ENCODE results near the gene BMP8B. TPM values are rescaled to one million over a fixed set of nuclear protein-coding genes. Genes with fewer than 3 reads are reported as not detected.

Gene BMP8B
- polyA plus RNA-seq, 4 donors = 1.9 to 3.8 (median 2.6) TPM

DNA sequence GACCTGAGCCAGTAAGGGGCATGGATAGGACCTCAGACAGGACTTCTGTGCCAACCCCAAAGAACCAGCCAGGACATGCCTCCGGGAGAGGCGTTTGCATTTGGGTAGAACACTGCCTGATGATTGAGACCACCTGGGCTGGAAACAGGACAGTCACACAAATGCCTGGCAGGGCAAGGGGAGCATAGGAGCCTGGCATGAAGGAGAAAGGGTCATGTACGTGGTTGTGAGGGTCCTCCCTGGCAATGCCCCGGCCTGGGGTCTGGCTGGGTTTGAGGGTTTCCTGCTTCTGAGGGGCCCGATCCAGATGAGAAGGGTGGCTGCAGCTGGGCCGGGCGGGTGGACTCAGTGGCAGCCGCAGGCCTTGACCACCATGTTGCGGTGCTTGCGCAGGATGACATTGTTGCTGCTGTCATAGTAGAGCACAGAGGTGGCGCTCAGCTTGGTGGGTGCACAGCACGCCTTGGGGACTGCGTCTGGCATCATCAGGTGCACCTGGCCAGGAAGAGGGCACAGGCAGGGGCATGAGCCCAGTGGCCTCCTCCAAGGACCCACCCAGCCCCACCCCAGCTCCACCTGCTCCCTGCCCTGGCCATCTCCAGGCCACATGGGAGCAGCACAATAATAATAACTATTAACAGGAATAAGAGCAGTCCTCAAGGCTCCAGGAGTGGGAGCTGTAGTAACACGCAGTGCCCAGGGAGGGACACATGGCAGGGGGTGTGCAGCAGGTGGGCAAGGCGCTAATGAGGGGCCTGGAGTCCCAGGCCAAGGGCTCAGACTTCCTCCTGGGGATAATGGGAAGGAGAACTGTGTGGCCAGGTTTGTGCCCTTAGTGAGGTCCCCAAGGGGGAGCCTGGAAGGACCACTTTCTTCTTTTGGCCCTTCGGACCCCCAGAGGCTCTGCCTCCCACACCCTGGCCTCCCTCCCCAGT, 28.3 kb downstream of the BMP8B start:
- no peak for DNase-seq (ENCODE audit: low read depth in 4 of 4, low spot score in 3 of 4)

DNA sequence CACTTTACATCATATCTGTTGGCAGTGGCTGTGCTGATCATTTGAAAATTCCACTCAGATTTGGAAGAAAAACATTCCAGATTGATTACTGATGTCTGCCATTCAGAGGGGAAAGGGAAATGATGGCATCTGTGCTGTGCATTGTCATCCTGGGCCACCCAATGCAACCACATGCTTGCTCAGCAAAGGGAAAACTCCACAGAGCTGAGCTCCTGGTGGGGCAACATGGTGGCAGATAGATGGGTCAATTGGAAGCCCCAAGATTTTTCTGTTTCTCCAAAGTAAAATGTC, 29.3 kb downstream of the BMP8B start:
- no peak for DNase-seq (ENCODE audit: low read depth in 4 of 4, low spot score in 3 of 4)

- DNase-seq (ENCODE audit: low read depth in 4 of 4, low spot score in 3 of 4) = no peak
Measured at GRCh38 chr1:39758556-39759435, 29.9 kb downstream of the BMP8B start.

DNA sequence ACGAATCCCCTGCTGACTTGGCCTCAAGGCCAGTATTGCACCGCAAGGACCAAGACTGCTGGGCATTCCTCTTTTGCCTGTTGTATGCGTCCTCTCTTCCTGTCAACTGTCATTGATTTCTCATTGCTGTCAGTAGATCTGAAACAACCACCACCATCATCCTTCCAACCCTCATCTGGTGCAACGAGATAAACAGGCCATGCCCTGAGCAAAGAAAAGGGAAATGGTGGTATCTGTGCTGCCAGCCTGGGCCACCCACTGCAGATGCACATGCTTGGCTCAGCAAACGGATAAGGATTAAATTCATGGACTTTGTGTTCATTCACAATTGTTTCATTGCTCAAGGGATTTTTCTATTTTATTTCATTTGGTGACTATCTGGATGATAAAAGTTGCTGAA, 31.2 kb downstream of the BMP8B start:
- DNase-seq (ENCODE audit: low read depth in 4 of 4, low spot score in 3 of 4) = no peak

DNA sequence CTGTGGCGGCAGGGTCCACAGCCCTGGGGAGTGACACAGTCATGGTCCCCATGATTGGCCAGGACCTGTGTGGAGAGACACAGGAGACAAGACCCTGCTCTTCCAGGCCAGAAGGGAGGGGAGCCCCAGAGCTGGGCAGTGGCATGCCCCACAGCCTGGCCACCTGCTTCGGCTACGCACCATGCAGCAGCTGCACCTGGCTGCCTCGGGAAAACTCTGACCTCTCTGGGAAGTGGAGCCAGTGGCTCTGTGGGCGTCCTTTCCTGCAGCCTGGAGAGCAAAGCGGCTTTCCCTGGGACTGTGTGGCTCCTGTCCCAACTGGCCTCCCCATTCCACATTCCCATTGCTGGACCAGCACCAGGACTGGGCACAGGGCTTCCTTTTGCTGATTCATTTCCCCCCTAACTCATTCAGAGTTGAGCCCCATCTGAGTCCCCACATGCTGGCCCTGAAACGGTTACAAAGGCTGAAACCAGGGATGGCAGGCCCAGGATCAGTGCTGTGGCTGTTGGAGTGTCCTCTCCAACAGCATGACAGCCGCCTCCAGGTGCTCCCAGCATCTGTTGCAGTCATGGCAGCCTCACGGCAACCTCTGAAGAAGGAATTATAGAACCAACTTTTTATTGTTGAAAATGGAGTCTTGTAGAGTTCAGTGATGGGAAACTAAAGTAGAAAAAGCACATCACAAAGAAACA, 32.6 kb downstream of the BMP8B start:
- DNase-seq (ENCODE audit: low read depth in 4 of 4, low spot score in 3 of 4) = no peak

DNA sequence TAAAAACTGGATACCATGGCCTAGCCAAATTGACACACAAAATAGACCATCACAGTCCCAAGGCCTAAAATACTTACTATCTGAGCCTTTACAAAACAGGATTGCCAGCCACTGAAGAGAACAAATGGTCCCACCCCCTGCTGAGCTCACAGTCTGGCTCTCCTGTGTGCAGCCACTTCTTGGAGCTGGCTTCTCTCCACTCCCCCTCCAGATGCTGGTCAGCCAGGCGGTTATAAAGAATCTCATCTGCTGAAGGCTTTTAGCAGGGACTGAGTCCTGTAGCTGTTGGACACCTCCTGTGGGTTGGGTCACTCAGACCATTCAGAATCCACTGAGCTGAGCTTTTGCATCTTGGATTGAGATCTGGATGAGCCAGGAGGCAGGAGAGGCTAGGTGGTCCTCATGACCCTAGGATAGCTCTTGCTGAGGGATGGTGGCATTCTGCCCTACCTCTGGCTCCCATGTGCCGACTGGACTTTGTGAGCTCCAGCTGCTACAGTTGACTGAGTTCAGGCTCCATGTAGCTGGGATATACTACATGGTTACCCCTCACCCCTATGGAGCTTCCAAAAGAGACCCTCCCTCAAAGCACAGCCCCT, 33.7 kb downstream of the BMP8B start:
- no peak for DNase-seq (ENCODE audit: low read depth in 4 of 4, low spot score in 3 of 4)

GRCh38 chr1:39754026-39754570, 34.6 kb downstream of the BMP8B start:
- DNase-seq (ENCODE audit: low read depth in 4 of 4, low spot score in 3 of 4) = no peak

- DNase-seq (ENCODE audit: low read depth in 4 of 4, low spot score in 3 of 4) = no peak
Measured at GRCh38 chr1:39753132-39754025, 35.3 kb downstream of the BMP8B start.

DNA sequence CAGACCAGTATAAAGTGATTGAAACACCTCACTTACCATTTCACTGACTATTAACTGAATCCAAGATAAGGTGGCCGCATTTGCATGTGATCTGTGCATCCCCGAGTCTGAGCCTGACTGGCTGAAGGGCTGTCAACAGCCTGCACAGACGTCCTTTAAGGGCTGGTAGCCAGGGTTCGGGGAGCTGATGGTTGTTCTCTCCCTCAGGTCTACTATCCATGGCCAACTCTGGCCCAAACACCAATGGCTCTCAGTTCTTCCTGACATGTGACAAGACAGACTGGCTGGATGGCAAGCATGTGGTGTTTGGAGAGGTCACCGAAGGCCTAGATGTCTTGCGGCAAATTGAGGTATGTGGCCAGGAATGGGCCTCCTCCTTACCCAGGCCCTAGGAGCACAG, 36.0 kb downstream of the BMP8B start:
- DNase-seq (ENCODE audit: low read depth in 4 of 4, low spot score in 3 of 4) = no peak

DNA sequence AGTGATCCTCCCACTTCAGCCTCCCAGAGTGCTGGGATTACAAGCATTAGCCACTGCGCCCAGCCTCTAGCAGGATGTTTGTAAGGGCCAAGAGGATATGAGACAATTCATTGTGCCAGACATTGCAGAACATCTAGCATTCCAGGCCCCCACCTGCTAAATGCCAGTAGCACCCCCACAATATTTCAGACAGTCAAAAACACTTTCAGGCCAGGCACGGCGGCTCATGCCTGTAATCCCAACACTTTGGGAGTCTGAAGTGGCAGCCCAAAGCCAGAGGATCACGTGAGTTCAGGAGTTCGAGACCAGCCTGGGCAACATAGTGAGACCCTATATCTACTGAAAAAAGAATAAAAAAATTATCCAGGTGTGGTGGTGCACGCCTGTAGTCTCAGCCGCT, 37.1 kb downstream of the BMP8B start:
- DNase-seq (ENCODE audit: low read depth in 4 of 4, low spot score in 3 of 4) = no peak

- DNase-seq (ENCODE audit: low read depth in 4 of 4, low spot score in 3 of 4) = no peak
Measured at GRCh38 chr1:39745016-39745670, 43.5 kb downstream of the BMP8B start.

DNA sequence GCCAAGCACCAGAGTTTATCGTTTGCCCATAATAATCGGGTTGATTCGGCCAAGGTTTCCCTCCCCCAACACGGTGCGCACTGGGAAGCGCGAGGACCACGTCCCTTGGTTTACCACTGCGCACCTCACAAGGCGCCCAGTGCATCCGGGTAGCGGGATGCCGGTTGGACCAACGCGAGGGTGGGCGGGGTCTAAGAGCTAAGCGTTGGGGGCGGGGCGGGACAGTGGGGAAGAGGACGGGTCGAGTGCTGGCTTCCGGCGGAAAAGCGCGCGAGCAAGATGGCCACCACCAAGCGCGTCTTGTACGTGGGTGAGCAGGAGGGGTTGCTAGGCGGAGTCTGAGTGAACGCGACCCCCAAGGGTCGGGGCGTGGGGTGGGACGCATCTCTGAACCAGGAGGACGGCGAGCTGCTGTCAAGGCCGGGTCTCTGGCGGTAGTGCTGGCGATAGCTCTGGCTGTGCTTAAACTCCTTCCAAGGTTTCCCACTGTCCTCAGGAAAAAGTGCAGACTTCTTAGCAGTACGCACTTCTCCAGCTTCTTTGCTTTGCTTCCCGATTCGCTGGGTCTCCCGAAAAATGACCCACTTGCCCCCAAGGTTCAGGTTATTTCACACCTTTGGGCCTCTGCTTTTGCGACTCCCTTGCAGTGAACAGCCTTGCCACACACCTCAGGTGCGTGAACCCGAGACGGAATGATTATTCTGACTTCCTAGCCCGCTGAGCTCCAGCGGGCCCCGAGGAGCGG, 49.9 kb downstream of the BMP8B start, which contains the start of gene PPIE:
PPIE (plus strand) TSS at position 261 of the 745 bp plus-strand sequence; CDS start at position 280, 19 bp downstream.
- peak; percentile 78 to 86 (median 80) for DNase-seq (ENCODE audit: low read depth in 4 of 4, low spot score in 3 of 4)

GRCh38 chr1:39737546-39738169, 51.0 kb downstream of the BMP8B start:
- DNase-seq (ENCODE audit: low read depth in 4 of 4, low spot score in 3 of 4) = no peak

DNA sequence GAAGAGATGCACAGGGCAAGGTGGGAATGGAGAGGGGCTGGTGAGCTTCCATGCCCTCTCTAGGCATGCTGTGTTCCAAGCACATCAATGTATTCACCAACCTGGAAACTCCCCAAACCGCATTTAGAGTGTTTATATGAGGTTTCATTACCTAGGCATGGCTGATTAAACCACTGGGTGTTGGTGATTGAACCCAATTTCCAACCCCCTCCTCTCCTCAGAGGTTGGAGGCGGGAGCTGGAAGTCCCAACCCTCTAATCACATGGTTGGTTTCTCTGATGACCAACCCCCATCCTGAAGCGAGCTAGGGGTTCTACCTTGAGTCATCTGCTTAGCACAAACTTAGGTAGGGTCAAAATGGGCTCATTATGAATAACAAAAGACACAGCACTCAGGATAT, 52.9 kb downstream of the BMP8B start:
- no peak for DNase-seq (ENCODE audit: low read depth in 4 of 4, low spot score in 3 of 4)

DNA sequence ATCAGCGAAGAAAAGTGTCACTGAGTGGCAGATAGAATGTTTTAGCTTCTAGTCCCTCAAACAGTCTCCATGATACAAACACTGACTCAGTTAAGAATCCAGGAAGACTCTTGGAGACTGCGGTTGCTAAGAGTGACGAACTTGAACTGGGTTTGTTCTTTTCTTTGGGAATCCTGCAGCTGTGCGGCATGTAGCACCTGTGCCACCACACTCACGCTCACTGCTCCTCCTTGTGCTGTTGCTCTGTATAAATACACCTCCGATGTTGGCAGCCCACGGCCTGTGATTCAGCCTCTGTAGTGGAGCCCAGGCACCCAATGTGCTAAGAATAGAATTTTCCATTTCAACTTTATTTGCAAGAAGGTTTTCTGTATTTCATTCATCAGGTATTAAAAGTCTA, 55.5 kb downstream of the BMP8B start:
- no peak for DNase-seq (ENCODE audit: low read depth in 4 of 4, low spot score in 3 of 4)

DNA sequence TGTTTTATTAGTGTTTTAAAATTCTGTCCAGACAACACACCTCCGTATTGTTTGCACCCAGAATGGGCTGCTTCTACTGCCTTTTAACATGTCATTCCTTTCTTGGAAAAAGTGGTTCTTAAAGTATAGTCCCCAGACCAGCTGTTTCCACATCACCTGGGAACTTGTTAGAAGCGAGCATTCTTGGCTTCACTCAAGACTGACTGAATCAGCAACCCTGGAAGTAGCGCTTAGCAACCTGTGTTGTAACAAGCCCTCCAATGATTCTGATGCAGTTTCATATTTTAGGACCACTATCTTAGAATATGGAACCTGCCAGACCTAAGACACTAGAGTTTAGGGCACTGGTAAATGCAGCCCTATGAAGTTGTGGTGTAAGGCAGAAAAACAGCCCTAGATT, 55.9 kb downstream of the BMP8B start:
- no peak for DNase-seq (ENCODE audit: low read depth in 4 of 4, low spot score in 3 of 4)

DNA sequence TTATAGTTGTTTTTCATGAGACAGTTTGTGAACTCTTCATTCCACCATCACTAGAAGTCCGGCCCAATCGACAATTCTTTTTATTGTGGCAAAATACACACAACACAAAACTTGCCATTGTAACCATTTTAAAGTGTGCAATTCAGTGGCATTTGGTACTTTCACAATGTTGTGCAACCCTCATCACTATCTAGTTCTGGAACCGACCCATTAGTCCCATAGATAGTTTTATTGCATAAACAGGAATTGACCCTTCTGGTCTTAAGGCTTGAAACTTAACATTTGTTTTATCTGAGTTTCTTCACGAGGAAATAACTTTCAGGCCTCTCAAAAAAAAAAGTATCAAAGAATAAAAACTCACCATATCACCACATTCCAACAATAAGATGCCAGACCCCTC, 58.8 kb downstream of the BMP8B start:
- DNase-seq (ENCODE audit: low read depth in 4 of 4, low spot score in 3 of 4) = no peak

GRCh38 chr1:39729030-39729429, 59.6 kb downstream of the BMP8B start:
- no peak for DNase-seq (ENCODE audit: low read depth in 4 of 4, low spot score in 3 of 4)

All from right renal pelvis (tissue), 4 donors.